RWPE1 (cell line): Measurements from ENCODE around the gene VMO1.

ENCODE experiments used
- CTCF ChIA-PET: fragments of 350-600 bp; sonication (Branson Sonifier 250); formaldehyde crosslinking; extraction: SDS; loops from one replicate; lab custom pipeline; 2021; lab: Yijun Ruan, JAX
- POLR2A ChIA-PET: fragments of 400-600 bp; formaldehyde crosslinking; extraction: SDS; loops from one replicate; lab custom pipeline; 2020; ENCODE audit warnings: antibody characterized with exemption; ENCODE audit not compliant: low non-redundant PET; lab: Yijun Ruan, JAX
- DNase-seq: peaks from one replicate; pipeline ENCODE4 v3.0.0; 2012; ENCODE audit warnings: low spot score
- H3K27ac ChIP-seq: fragments of 450-650 bp; 2 replicates; pipeline ENCODE4 v1.5.1; 2017
- CTCF ChIP-seq: fragments of 450-650 bp; conservative IDR thresholded peaks from 2 replicates; pipeline ENCODE4 v1.5.1; 2017; ENCODE audit warnings: low read depth, mild to moderate bottlenecking

The VMO1 gene

GRCh38 chr17:4789701-4789950 lies 3.5 kb upstream of the VMO1 start:
- POLR2A ChIA-PET, result no interaction called here
- H3K27ac ChIP-seq, result peak overlapping the region; percentile 100
- CTCF ChIA-PET, result interaction anchor here (0.6 to 2.2 kb wide), 26 partner anchors 11 to 604 kb away, joined by 3 to 19 read pairs (median 4); partner anchors contain the start of genes ARRB2, CHRNE, MED11 and PLD2
- peak; percentile 25 for DNase-seq
- no peak for TF ChIP-seq CTCF

GRCh38 chr17:4788807-4789700 lies 2.9 kb upstream of the VMO1 start, which contains the start of gene GLTPD2:
Gene GLTPD2 (plus strand): TSS chr17:4788964. CDS start chr17:4789012, 48 bp downstream.
- ChIA-PET CTCF (interaction anchor here (0.5 to 2.2 kb wide), 27 partner anchors 10 to 604 kb away, joined by 3 to 19 read pairs (median 4); partner anchors contain the start of genes ARRB2, CHRNE, MED11 and PLD2), POLR2A (interaction anchor here (0.5 kb wide), 1 partner anchor 23 kb away, joined by 3 read pairs; no protein-coding TSS in a partner anchor)
- DNase-seq, result peak; percentile 32
- TF ChIP-seq CTCF, result no peak
- peak within 1 kb of the TSS; percentile 100 for H3K27ac ChIP-seq

GRCh38 chr17:4788159-4788806 lies 2.1 kb upstream of the VMO1 start:
- ChIA-PET POLR2A (interaction anchor here (0.5 kb wide), 1 partner anchor 24 kb away, joined by 3 read pairs; no protein-coding TSS in a partner anchor), CTCF (interaction anchor here (0.5 to 1.1 kb wide), 6 partner anchors 32 to 572 kb away, joined by 3 to 5 read pairs (median 4); no protein-coding TSS in a partner anchor)
- peak overlapping the region; percentile 100 for H3K27ac ChIP-seq
- no peak for DNase-seq
- TF ChIP-seq CTCF, result no peak

- peak overlapping the region; percentile 28; the same call in 1 of the 2 replicates for H3K27ac ChIP-seq
- TF ChIP-seq CTCF, result no peak
- POLR2A ChIA-PET, result no interaction called here
- CTCF ChIA-PET, result interaction anchor here (0.7 to 1.0 kb wide), 4 partner anchors 52 to 117 kb away, joined by 3 to 5 read pairs (median 4); partner anchors contain the start of genes CHRNE and MED11
- no peak for DNase-seq
Measured at GRCh38 chr17:4786516-4786915, 352 bp upstream of the VMO1 start.

GRCh38 chr17:4785311-4786105 lies 656 bp downstream of the VMO1 start:
- ChIA-PET POLR2A (no interaction called here), CTCF (interaction anchor here (0.7 kb wide), 1 partner anchor 30 kb away, joined by 4 read pairs; no protein-coding TSS in a partner anchor)
- no peak for DNase-seq
- H3K27ac ChIP-seq, result no peak overlapping the region
- no peak for TF ChIP-seq CTCF
